ENCODE measurements around the gene DCK. TPM values are rescaled to one million over a fixed set of nuclear protein-coding genes. Genes with fewer than 3 reads are reported as not detected.

Gene DCK
- total and polyA plus RNA-seq, 4 donors: 5.3 to 24.3 (median 12.3) TPM

- ATAC-seq (ENCODE audit: insufficient read depth, low FRiP score) (no peak), DNase-seq (peak in 1 of 3 donors; percentile 23)
- Histone ChIP-seq H3K9ac (ENCODE audit: insufficient read depth in 1 of 2, low read length in 2 of 2) (no peak overlapping the region), H3K27ac (ENCODE audit: low read depth in 1 of 2, low read length in 1 of 2) (peak overlapping the region in 1 of 2 donors; percentile 55), H3K9me3 (ENCODE audit: control insufficient read depth in 4 of 4, insufficient read depth in 3 of 4, low read length in 3 of 4) (no peaks in the 10 kb centered on the region), H3K27me3 (ENCODE audit: control insufficient read depth in 3 of 3, insufficient read depth in 3 of 3, low read length in 2 of 3) (no peaks in the 10 kb centered on the region), H3K36me3 (ENCODE audit: control insufficient read depth in 4 of 4, insufficient read depth in 4 of 4, low read length in 4 of 4) (no peaks in the 10 kb centered on the region), H3K4me3 (no peak overlapping the region), H3K4me1 (ENCODE audit: control insufficient read depth in 5 of 5, insufficient read depth in 5 of 5, low read length in 5 of 5) (peaks cover 0 to 2% (median 0%) of the 10 kb centered on the region in 5 donors)
- 33 to 53% methylated on average over 10 of the region's 10 CpGs for WGBS, 2 donors
- TF ChIP-seq, protein P1, sequence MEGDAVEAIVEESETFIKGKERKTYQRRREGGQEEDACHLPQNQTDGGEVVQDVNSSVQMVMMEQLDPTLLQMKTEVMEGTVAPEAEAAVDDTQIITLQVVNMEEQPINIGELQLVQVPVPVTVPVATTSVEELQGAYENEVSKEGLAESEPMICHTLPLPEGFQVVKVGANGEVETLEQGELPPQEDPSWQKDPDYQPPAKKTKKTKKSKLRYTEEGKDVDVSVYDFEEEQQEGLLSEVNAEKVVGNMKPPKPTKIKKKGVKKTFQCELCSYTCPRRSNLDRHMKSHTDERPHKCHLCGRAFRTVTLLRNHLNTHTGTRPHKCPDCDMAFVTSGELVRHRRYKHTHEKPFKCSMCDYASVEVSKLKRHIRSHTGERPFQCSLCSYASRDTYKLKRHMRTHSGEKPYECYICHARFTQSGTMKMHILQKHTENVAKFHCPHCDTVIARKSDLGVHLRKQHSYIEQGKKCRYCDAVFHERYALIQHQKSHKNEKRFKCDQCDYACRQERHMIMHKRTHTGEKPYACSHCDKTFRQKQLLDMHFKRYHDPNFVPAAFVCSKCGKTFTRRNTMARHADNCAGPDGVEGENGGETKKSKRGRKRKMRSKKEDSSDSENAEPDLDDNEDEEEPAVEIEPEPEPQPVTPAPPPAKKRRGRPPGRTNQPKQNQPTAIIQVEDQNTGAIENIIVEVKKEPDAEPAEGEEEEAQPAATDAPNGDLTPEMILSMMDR (IDR thresholded peaks at IDR 0.05; ENCODE audit: control extremely low read depth, extremely low read depth): no peak
Observed at GRCh38 chr4:71074452-71075299, 81.2 kb downstream of the DCK start.

Other genes starting within 250 kb of the DCK start
- gene GRSF1, start 153.8 kb upstream of the DCK start, total RNA-seq: 10 to 100 TPM; 50.3 to 64.6 TPM
- 10 to 100 TPM; 28.5 to 44.7 TPM for gene GRSF1, start 153.8 kb upstream of the DCK start, polyA plus RNA-seq
- 10 to 100 TPM; 24.4 to 51.0 TPM for gene MOB1B, start 91.3 kb upstream of the DCK start, total RNA-seq
- gene MOB1B, start 91.3 kb upstream of the DCK start, polyA plus RNA-seq: 1 to 10 TPM; 6.1 to 7.7 TPM